Fibroblast of skin of left quadriceps (primary cell): ENCODE results near the gene ELOVL1.
A peak's percentile ranks its signal among the peaks of the same experiment; 100 is the strongest.
"Not testable (repeated sequence)": the region's sequence is repeated elsewhere in the genome, so short reads cannot be mapped to it uniquely, and the experiment has no call there.

Experiments used
- DNase-seq, 2 experiments: peaks; one replicate each; pipeline ENCODE4 v3.0.0-alpha.2; 2013; ENCODE audit warnings: low read depth in 2 of 2

ELOVL1 gene

GRCh38 chr1:43381612-43382011 is 13.8 kb upstream of the ELOVL1 start:
- DNase-seq, result no peak

DNA sequence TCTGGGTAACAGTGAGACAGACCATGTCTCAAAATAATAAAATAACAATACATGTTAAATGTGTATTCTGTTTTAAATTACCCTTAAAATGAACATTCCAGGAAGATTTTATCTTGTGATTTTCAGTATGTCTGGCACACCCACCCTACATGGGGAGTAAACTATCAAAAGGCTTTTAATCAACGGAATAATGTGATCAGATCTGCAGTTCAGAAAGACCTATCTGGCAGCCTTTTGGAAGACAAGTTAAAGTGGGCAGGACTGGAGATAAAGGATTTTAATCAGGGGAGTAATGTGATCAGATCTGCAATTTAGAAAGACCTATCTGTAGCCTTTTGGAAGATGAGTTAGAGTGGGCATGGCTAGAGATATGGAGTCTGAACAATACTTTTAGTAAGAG is 11.7 kb upstream of the ELOVL1 start:
- DNase-seq, result no peak

DNA sequence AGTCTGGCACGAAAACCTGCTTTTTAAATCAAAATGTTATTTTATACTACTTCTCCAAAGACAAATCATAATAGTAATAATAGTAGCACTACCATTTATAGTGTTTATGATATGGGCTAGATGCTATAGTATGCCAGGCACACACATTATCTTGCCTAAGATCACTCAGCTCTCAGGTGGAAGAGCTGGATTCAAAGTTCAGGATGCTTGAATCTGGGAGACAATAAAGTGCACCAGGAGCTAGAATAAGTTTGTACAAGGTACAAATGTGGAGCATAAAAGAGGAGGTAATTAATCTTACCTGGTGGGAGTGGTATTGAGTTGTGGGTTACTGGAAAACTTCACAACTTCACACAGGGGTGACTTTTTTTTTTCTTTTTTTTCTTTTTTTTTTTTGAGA is 10.0 kb upstream of the ELOVL1 start:
- DNase-seq, result no peak

GRCh38 chr1:43376723-43377235 is 9.0 kb upstream of the ELOVL1 start:
- no peak for DNase-seq

GRCh38 chr1:43373066-43373940 is 5.5 kb upstream of the ELOVL1 start:
- DNase-seq, result peak; percentile 31 to 37

DNA sequence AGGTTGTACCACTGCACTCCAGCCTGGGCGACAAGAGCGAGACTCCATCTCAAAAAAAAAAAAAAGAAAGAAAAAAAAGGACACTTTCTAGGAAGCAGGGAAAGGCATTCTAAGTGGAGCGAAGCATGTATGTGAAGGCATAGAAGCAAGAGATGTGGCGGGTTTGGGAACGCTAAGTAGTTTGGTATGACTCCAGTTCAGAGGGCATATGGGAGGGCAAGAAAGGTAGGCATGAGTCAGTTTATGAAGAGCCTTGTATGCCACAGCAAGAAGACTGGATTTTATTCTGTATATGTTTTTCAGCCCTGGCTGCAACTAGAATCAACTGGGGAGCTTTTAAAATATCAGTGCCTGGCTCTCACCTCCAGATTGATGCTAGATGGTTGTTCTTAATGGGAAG is 4.4 kb upstream of the ELOVL1 start:
- DNase-seq, result no peak

DNA sequence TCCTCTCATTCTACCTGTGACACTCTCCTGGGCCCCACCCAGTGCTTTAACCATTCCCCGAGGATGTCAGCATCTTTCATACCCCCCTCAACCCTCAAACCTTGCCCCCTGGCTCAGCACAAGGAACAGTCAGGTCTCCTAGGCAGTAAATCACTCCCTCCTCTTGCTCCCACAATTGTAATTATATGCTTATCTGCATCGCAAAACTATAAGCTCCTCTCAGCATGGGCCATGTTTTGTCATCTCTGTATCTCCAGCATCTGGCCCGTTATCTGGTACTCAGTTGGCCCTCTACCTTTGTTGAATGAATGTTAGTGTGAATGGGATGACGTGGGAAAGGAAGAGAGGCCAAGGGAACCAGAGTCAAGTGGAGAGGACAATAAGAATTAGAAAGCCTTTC is 2.8 kb upstream of the ELOVL1 start:
- DNase-seq, result no peak

GRCh38 chr1:43369779-43370178 is 2.0 kb upstream of the ELOVL1 start:
- not testable (repeated sequence) for DNase-seq

DNA sequence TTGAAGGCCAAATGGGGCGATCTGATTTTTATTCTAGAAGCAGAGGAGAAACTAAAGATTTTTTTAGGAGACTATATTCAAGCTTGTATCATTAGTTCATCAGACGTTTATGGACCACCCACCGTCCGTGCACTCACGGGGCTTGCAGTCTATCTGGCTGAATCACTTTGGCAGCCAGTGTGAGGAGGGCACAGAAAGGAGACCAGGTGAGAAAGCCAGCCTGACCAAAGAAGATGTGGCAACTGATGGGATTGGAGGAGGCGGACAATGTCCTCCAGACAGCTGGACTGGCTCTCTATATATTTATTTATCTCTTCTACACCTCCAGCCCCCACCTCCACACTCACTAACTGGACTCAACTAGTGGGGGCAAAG is 822 bp upstream of the ELOVL1 start:
- DNase-seq, result no peak

GRCh38 chr1:43367026-43367903 is 546 bp downstream of the ELOVL1 start:
- no peak for DNase-seq

GRCh38 chr1:43366601-43367025 is 1.2 kb downstream of the ELOVL1 start:
- no peak for DNase-seq

DNA sequence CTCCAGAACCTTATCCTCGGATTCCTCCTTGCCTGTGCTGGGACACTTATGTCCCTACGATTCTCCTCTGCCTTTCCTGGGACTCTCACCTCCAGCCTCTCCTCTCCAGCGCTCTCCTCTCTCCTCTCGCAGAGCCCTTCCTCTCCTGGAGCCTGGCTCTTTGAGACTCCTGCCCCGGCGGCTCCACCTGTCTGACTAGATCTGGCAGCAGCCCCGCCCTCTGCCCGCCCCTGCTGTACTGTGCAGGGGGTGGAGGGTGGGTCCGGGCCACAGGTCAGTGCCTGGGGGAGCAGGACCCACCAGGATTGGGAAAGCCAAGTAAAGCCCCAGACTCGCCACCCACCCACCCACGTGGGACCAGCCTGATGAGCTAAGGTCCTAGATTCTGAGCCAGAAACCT is 1.6 kb downstream of the ELOVL1 start:
- no peak for DNase-seq

DNA sequence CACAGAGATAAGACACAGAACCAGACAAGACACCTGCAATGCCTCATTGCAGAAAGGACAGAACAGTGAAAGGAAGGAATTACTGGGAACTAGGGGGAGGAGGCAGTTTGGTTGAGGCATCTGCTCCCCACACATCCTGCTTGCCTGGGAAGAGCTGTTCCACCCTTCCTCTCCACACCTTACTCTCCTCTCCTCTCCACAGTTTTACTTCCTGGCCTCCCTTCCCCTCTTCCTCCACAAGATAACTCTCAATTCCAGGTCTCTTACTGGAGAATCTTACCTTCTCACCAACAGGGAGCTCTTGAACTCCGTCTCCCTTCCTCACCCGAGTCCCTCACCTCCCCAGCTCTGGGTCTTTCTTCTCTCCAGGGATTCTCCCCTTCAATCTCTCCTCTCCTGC is 2.1 kb downstream of the ELOVL1 start:
- no peak for DNase-seq

GRCh38 chr1:43363935-43364525 is 3.8 kb downstream of the ELOVL1 start:
- no peak for DNase-seq

DNA sequence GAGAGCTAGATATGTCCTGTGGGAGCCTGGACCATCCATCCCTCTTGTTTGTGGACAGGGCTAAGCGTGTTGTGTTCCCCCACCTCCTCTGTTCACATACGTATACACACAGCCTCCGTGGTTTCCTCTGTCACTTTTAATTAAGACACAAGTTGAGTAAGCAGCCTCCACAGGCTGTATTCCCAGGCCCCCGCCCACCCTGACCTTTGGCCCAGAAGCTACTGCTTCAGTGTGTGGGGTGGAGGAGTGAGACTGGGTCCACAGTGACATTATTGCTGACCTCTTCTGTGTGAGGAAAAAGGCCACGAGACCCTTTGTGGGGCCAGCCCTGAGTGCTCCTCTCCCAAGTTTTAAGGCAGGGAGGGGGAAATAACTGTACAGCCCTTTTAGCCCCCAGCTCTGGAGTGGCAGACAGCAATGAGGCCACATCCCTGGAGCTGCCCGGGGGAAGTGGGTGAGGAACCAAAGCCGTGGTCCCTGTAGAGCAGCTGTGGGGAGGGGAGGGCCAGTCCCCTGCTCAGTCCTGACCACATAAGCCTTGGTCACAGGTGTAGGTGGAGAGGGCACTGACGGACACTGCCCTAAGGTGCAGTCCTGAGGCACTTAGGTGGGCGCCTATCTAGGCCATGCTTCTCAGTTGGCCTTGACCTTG is 4.4 kb downstream of the ELOVL1 start:
- no peak for DNase-seq

- no peak for DNase-seq
Observed at GRCh38 chr1:43360616-43361015, 7.2 kb downstream of the ELOVL1 start.

GRCh38 chr1:43359696-43360095 is 8.1 kb downstream of the ELOVL1 start:
- DNase-seq, result no peak

- peak; percentile 89 to 90 for DNase-seq
Observed at GRCh38 chr1:43358746-43359693, 8.8 kb downstream of the ELOVL1 start, which contains the start of gene CDC20. CDC20 (plus strand) TSS chr1:43358981; CDS start chr1:43359216, 235 bp downstream.

- no peak for DNase-seq
Observed at GRCh38 chr1:43358121-43358745, 9.6 kb downstream of the ELOVL1 start.

DNA sequence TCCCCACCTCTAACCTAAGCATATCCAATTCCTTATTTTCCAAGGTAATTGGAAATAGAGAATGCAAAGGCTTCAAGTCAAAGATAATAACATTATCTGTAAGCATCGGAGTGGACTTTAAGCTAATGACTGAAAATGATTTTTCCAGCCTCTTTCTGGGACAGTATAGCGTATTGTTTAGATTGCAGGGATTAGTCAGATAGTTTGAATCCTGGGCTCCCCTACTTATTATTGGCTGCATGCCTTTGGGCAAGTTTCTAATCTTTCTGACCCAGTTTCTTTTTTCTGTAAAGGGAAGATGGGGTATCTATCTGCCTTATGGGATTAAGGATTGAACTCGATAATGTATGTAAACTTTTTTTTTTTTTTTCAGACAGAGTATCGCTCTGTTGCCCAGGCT is 10.6 kb downstream of the ELOVL1 start:
- no peak for DNase-seq
